Ovary (tissue), 9 donors: Measurements from ENCODE around the gene AOAH. TPM values are rescaled to one million over a fixed set of nuclear protein-coding genes. Genes with fewer than 3 reads are reported as not detected.

Experiments
- DNase-seq, 5 donors: peaks; one replicate each; pipeline ENCODE4 v3.0.0-alpha.2; 2019 to 2020
- H3K27ac ChIP-seq, 2 donors: fragments of 200-600 bp; one replicate each; pipeline versions ENCODE4 v1.5.1 to v1.8.0; 2019 to 2022
- H3K27me3 ChIP-seq: fragments of 200-600 bp; one replicate; pipeline ENCODE4 v1.8.0; 2022
- H3K36me3 ChIP-seq: fragments of 200-600 bp; sonication (generic); one replicate; pipeline ENCODE4 v1.5.1; 2019
- H3K4me1 ChIP-seq: one replicate; pipeline ENCODE4 v1.8.1; 2013; ENCODE audit warnings: mild to moderate bottlenecking, moderate library complexity; ENCODE audit not compliant: insufficient read depth
- H3K4me3 ChIP-seq: fragments of 200-600 bp; sonication (generic); one replicate; pipeline ENCODE4 v1.5.1; 2017
- H3K9me3 ChIP-seq, 2 donors: fragments of 200-600 bp in 1 of 2; sonication (generic) in 1 of 2; one replicate each; pipeline versions ENCODE4 v1.5.1 to v1.8.1; 2013 to 2019; ENCODE audit warnings: mild to moderate bottlenecking in 1 of 2, moderate library complexity in 1 of 2
- CTCF ChIP-seq, 3 donors: fragments of 450-650 bp in 2 of 3; fragments of 200-600 bp in 1 of 3; IDR thresholded peaks; one replicate each; pipeline versions ENCODE4 v1.5.1 to v1.8.0; 2016 to 2022; ENCODE audit warnings: antibody characterized with exemption in 3 of 3, mild to moderate bottlenecking in 1 of 3
- EP300 ChIP-seq: sonication (generic); formaldehyde crosslinking; IDR thresholded peaks from one replicate; pipeline ENCODE4 v1.6.1; 2017; ENCODE audit warnings: antibody characterized with exemption
- POLR2A ChIP-seq: fragments of 450-650 bp; IDR thresholded peaks from one replicate; pipeline ENCODE4 v1.6.1; 2017; ENCODE audit warnings: antibody characterized with exemption, mild to moderate bottlenecking, moderate library complexity
- WGBS, 3 donors: extraction: QIAGEN DNeasy Blood & Tissue Kit in 1 of 3; methylation state at CpG; one replicate each; pipeline versions ENCODE4 v1.1.5 to v1.1.7; 2013 to 2017; 5-methylcytosine and 5-hydroxymethylcytosine counted together
- intact Hi-C, 4 donors: fragments of 100-400 bp; cut with DNase I; formaldehyde crosslinking; loops; one replicate each; pipeline versions ENCODE4 v1.11.0 to v1.15.1; 2022 to 2023
- polyA plus RNA-seq, 2 donors: library from polyadenylated mRNA; stranded (reverse); fragments of 200-250 nt in 1 of 2; fragments of 350-450 nt in 1 of 2; fragmentation: Illumina TruSeq in 1 of 2; extraction: RNeasy Lipid Tissue Mini Kit (QIAGEN cat#74804) in 1 of 2; gene quantifications; one replicate each; pipeline ENCODE4 v1.2.3, GENCODE V29; 2013 to 2014
- total RNA-seq, 7 donors: library from RNA; depleted of rRNA in 2 of 7; stranded (reverse); fragments of >200 nt in 2 of 7; fragmentation: NEBNext Ultra II Directional in 3 of 7; extraction: Animal tissue kit (Norgen Biotek cat#: 25700) in 3 of 7; gene quantifications; one replicate each; pipeline versions ENCODE4 v1.1.0 to v1.2.4, GENCODE V29; 2016 to 2023
- donor health status: DM: no; HTN: no; CAD: no; lungs with moderate emphysema.
- donor health status: DM: no; HTN: no; CAD: no.
- donor health status: Bipolar disorder and iron deficiency.
- donor health status: DM: yes; HTN: yes; CAD: no.
- donor health status: DM: no; HTN: no; CAD: no.
- donor health status: DM: yes; HTN: yes; CAD: no.

Gene AOAH
- total and polyA plus RNA-seq, 9 donors, result 0.83 to 14.0 (median 4.8) TPM

- Histone ChIP-seq H3K36me3 (no peaks in the 10 kb centered on the region), H3K4me1 (no peaks in the 10 kb centered on the region), H3K27me3 (no peaks in the 10 kb centered on the region), H3K27ac (no peak overlapping the region), H3K9me3 (no peaks in the 10 kb centered on the region), H3K4me3 (no peak overlapping the region)
- intact Hi-C loops, result no loop called here
- 9 to 24% (median 14%) methylated on average over 1 of the region's 1 CpG for WGBS, 3 donors
- DNase-seq, result no peak
- TF ChIP-seq POLR2A (no peak), EP300 (no peak), CTCF (IDR thresholded peaks at IDR 0.05) (no peak)
Observed at GRCh38 chr7:36546331-36546730, 178.0 kb downstream of the AOAH start.

- no peaks in the 10 kb centered on the region for H3K9me3 ChIP-seq
- 60 to 76% (median 64%) methylated on average over 2 of the region's 2 CpGs for WGBS, 3 donors
- intact Hi-C loops, result no loop called here
- H3K4me3 ChIP-seq, result no peak overlapping the region
- no peak overlapping the region for H3K27ac ChIP-seq
- no peak for DNase-seq
- H3K27me3 ChIP-seq, result no peaks in the 10 kb centered on the region
- H3K4me1 ChIP-seq, result no peaks in the 10 kb centered on the region
- no peaks in the 10 kb centered on the region for H3K36me3 ChIP-seq
- TF ChIP-seq CTCF (IDR thresholded peaks at IDR 0.05) (no peak), POLR2A (no peak), EP300 (no peak)
Observed at GRCh38 chr7:36545291-36545690, 179.0 kb downstream of the AOAH start.

- Histone ChIP-seq H3K27me3 (no peaks in the 10 kb centered on the region), H3K36me3 (no peaks in the 10 kb centered on the region), H3K4me1 (no peaks in the 10 kb centered on the region), H3K4me3 (no peak overlapping the region), H3K27ac (no peak overlapping the region), H3K9me3 (no peaks in the 10 kb centered on the region)
- TF ChIP-seq POLR2A (no peak), EP300 (no peak), CTCF (IDR thresholded peaks at IDR 0.05) (no peak)
- DNase-seq, result no peak
- 69 to 75% (median 71%) methylated on average over 7 of the region's 7 CpGs for WGBS, 3 donors
- intact Hi-C loops, result no loop called here
Observed at GRCh38 chr7:36538126-36538525, 186.2 kb downstream of the AOAH start.

- intact Hi-C loops, result no loop called here
- Histone ChIP-seq H3K4me3 (no peak overlapping the region), H3K27ac (no peak overlapping the region), H3K36me3 (no peaks in the 10 kb centered on the region), H3K27me3 (no peaks in the 10 kb centered on the region), H3K9me3 (no peaks in the 10 kb centered on the region), H3K4me1 (no peaks in the 10 kb centered on the region)
- no peak for DNase-seq
- WGBS, 3 donors, result 89 to 92% (median 90%) methylated on average over 9 of the region's 9 CpGs
- TF ChIP-seq POLR2A (no peak), EP300 (no peak), CTCF (IDR thresholded peaks at IDR 0.05) (no peak)
Observed at GRCh38 chr7:36535866-36536664, 188.2 kb downstream of the AOAH start.
